K562 (cell line): ENCODE results near the gene CPPED1. TPM values are rescaled to one million over a fixed set of nuclear protein-coding genes. Genes with fewer than 3 reads are reported as not detected.

Source experiments
- ATAC-seq: fragments of 200-7000 bp; cut with Tn5 transposase; 3 replicates; pipeline ENCODE4 v1.9.1; 2020; ENCODE audit warnings: moderate library complexity
- BruUV-seq: library from RNA; stranded (reverse); fragments of 400-500 nt; replicated peaks from 2 replicates; lab custom pipeline; 2021; lab: Mats Ljungman, UMichigan
- CTCF ChIA-PET: fragments of 300-600 bp; formaldehyde crosslinking; extraction: SDS; loops from one replicate; lab custom pipeline; 2021; ENCODE audit warnings: low intra/inter-chr PET ratio; lab: Yijun Ruan, JAX
- POLR2A ChIA-PET: fragments of 300-600, 350-650 bp; sonication (Branson Sonifier 250); formaldehyde crosslinking; extraction: SDS; loops from one replicate; lab custom pipeline; 2021; ENCODE audit warnings: antibody characterized with exemption, inconsistent platforms; lab: Yijun Ruan, JAX
- DNase-seq, 4 experiments: peaks; one replicate each; pipeline versions ENCODE4 v3.0.0 to v3.0.0-alpha.2; 2011 to 2018; ENCODE audit warnings: low spot score in 3 of 4, mixed read lengths in 3 of 4; ENCODE audit errors: extremely low read depth in 1 of 4
- FAIRE-seq: peaks from 2 replicates; lab custom pipeline; 2011; peaks lifted over from hg19 to GRCh38; lab: Jason Lieb, UNC
- H2AFZ ChIP-seq: 2 replicates; pipeline ENCODE4 v1.6.0; 2011; ENCODE audit warnings: low read depth, low read length, control low read depth, inconsistent platforms
- H3K27ac ChIP-seq: fragments of 200-600 bp; 3 replicates; pipeline ENCODE4 v1.8.0; 2011; ENCODE audit warnings: low read depth, mild to moderate bottlenecking, control low read depth, inconsistent platforms, low read length, moderate library complexity, mixed read lengths; ENCODE audit errors: extremely low read depth
- H3K27me3 ChIP-seq, 2 experiments: fragments of 300-600 bp in 1 of 2; 2 replicates in 1 of 2; 3 replicates in 1 of 2; pipeline versions ENCODE4 v1.6.0 to v1.8.0; 2011; ENCODE audit warnings: inconsistent platforms in 2 of 2, low read length in 2 of 2, mild to moderate bottlenecking in 1 of 2, mixed read lengths in 1 of 2, moderate library complexity in 1 of 2; ENCODE audit not compliant: control insufficient read depth in 2 of 2, insufficient read depth in 2 of 2
- H3K36me3 ChIP-seq: fragments of 300-600 bp; 3 replicates; pipeline ENCODE4 v1.8.0; 2011; ENCODE audit warnings: mild to moderate bottlenecking, low read length, inconsistent platforms; ENCODE audit not compliant: control insufficient read depth, insufficient read depth
- H3K4me1 ChIP-seq, 2 experiments: fragments of 200-600 bp in 1 of 2; replicated peaks in 1 of 2; 2 replicates in 1 of 2; 3 replicates in 1 of 2; pipeline versions ENCODE4 v1.5.1 to v1.8.0; 2011; ENCODE audit warnings: inconsistent platforms in 2 of 2, low read length in 2 of 2, mild to moderate bottlenecking in 1 of 2, mixed read lengths in 1 of 2, moderate library complexity in 1 of 2; ENCODE audit not compliant: control insufficient read depth in 2 of 2, insufficient read depth in 2 of 2
- H3K4me2 ChIP-seq: 2 replicates; pipeline ENCODE4 v1.6.1; 2011; ENCODE audit warnings: low read length, control low read depth, inconsistent platforms, mixed read lengths; ENCODE audit not compliant: insufficient read depth
- H3K4me3 ChIP-seq: fragments of 200-600 bp; sonication (generic), shearing (Covaris generic); 2 replicates; pipeline ENCODE4 v1.5.1; 2016; ENCODE audit warnings: control low read depth, inconsistent platforms
- H3K79me2 ChIP-seq: fragments of 200-600 bp; 3 replicates; pipeline ENCODE4 v1.8.0; 2011; ENCODE audit warnings: low read length, inconsistent platforms; ENCODE audit not compliant: control insufficient read depth, insufficient read depth
- H3K9ac ChIP-seq, 2 experiments: 2 replicates each; pipeline versions ENCODE4 v1.6.0 to v1.6.1; 2011; ENCODE audit warnings: low read depth in 2 of 2, low read length in 2 of 2, control low read depth in 1 of 2, inconsistent platforms in 1 of 2, mild to moderate bottlenecking in 1 of 2, mixed read lengths in 1 of 2; ENCODE audit not compliant: insufficient read depth in 1 of 2
- H3K9me1 ChIP-seq: one replicate; pipeline ENCODE4 v1.6.0; 2011; ENCODE audit warnings: inconsistent platforms, mild to moderate bottlenecking, low read length, moderate library complexity; ENCODE audit not compliant: control insufficient read depth, insufficient read depth
- H3K9me3 ChIP-seq: replicated peaks from 2 replicates; pipeline ENCODE4 v1.5.1; 2011; ENCODE audit warnings: low read depth, low read length, inconsistent platforms; ENCODE audit not compliant: control insufficient read depth, insufficient read depth
- H4K20me1 ChIP-seq: replicated peaks from 2 replicates; pipeline ENCODE4 v1.6.1; 2011; ENCODE audit warnings: low read length, inconsistent platforms, mixed read lengths; ENCODE audit not compliant: control insufficient read depth, insufficient read depth
- BCLAF1 ChIP-seq, 2 experiments: fragments of 450-650 bp in 1 of 2; IDR thresholded peaks; 2 replicates each; pipeline ENCODE4 v1.6.1; 2011 to 2017; ENCODE audit warnings: low read depth in 2 of 2, antibody characterized with exemption in 1 of 2, borderline replicate concordance in 1 of 2, low read length in 1 of 2, mild to moderate bottlenecking in 1 of 2, mixed read lengths in 1 of 2; ENCODE audit not compliant: control insufficient read depth in 1 of 2
- HBP1 ChIP-seq: fragments of 450-650 bp; formaldehyde crosslinking; IDR thresholded peaks from 2 replicates; pipeline ENCODE4 v1.4.0; 2022; ENCODE audit warnings: missing genetic modification characterization
- NR2C1 ChIP-seq, 2 experiments: fragments of 450-650 bp; IDR thresholded peaks; 2 replicates each; pipeline ENCODE4 v1.6.1; 2017; ENCODE audit warnings: mild to moderate bottlenecking in 2 of 2, antibody characterized with exemption in 1 of 2, inconsistent platforms in 1 of 2, missing compliant biosample characterization in 1 of 2, missing genetic modification characterization in 1 of 2
- POLR2A ChIP-seq: fragments of 450-650 bp; conservative IDR thresholded peaks from 2 replicates; pipeline ENCODE4 v1.6.1; 2016
- ZNF239 ChIP-seq: fragments of 250-450 bp; sonication (Bioruptor Pico); IDR thresholded peaks from 2 replicates; pipeline ENCODE4 v1.4.0; 2020; ENCODE audit warnings: mild to moderate bottlenecking
- ZNF282 ChIP-seq: sonication (generic); formaldehyde crosslinking; IDR thresholded peaks from 2 replicates; pipeline ENCODE4 v1.8.1; 2023; ENCODE audit warnings: missing genetic modification reagents
- WGBS: fragments of 100-300 bp; shearing (Covaris generic); methylation state at CpG from one replicate; pipeline ENCODE4 v1.1.6; 2016; ENCODE audit warnings: low coverage, mixed read lengths; ENCODE audit not compliant: insufficient coverage; ENCODE audit errors: missing lambda C conversion rate; 5-methylcytosine and 5-hydroxymethylcytosine counted together
- in situ Hi-C: fragments of 300-500 bp; cut with MboI; formaldehyde crosslinking; loops from 4 replicates; pipeline ENCODE4 v1.15.0; 2018; ENCODE audit warnings: inconsistent platforms, mixed read lengths
- intact Hi-C: fragments of 100-400 bp; cut with micrococcal nuclease; formaldehyde crosslinking; loops from 2 replicates; pipeline ENCODE4 v1.14.2; 2022
- polyA plus RNA-seq, 8 experiments: library from polyadenylated mRNA; depleted of rRNA in 4 of 8; stranded (reverse) in 5 of 8; unstranded in 3 of 8; fragments of >200 nt; fragmentation: Nextera tagmentation in 2 of 8; fragmentation: Illumina TruSeq in 1 of 8; extraction: Ambion mirVana in 2 of 8; extraction: Trizol in 1 of 8; gene quantifications; 2 replicates each; pipeline versions ENCODE4 v1.2.1 to v1.2.3, GENCODE V29; 2011 to 2014; ENCODE audit warnings: inconsistent platforms in 1 of 8, missing spikeins in 1 of 8
- total RNA-seq, 7 experiments: library from RNA; depleted of rRNA in 6 of 7; stranded (reverse); fragments of >200 nt in 6 of 7; fragmentation: Illumina TruSeq in 2 of 7; extraction: Trizol in 2 of 7; gene quantifications; 2 replicates each; pipeline versions ENCODE4 v1.2.1 to v1.2.3, GENCODE V29; 2011 to 2021; ENCODE audit warnings: low replicate concordance in 1 of 7
- TF ChIP-seq, protein P1 (sequence below): fragments of 250-450 bp; sonication (Bioruptor Pico); IDR thresholded peaks from 2 replicates; pipeline ENCODE4 v1.4.0; 2020

The CPPED1 gene
- total and polyA plus RNA-seq, 9 of the 15 experiments (the other 6 are each of a cell fraction or from before 2014, with no cell fraction given), result 7.5 to 25.7 (median 16.9) TPM

DNA sequence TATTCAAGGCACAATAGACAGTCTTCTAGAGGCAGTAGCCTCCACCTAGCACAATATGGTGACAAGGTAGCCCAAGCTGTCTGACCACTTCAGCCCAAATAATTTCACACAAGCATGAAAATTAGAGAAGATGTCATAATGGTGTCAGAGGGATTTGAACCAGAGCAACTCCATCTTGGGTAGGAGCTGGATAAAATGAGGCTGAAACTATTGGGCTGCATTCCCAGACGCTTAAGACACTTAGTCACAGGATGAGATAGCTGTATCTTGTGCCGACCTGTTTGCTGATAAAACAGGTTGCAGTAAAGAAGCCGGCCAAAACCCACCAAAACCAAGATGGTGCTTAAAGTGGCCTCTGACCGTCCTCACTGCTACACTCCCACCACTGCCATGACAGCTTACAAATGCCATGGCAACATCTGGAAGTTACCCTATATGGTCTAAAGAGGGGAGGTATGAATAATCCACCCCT, 192.6 kb downstream of the CPPED1 start:
- no peaks in the 10 kb centered on the region for H4K20me1 ChIP-seq
- no peaks in the 10 kb centered on the region for H3K27me3 ChIP-seq
- ATAC-seq (0 out of 3 replicates have a peak, but pooled peaks have one; percentile 27), FAIRE-seq (no peak), DNase-seq (peak in 1 of 4 experiments; percentile 60)
- ChIA-PET POLR2A (interaction anchor here (0.8 kb wide), 1 partner anchor 15 kb away, joined by 3 read pairs; no protein-coding TSS in a partner anchor), CTCF (no interaction called here)
- H3K9me1 ChIP-seq, result no peaks in the 10 kb centered on the region
- H2AFZ ChIP-seq, result no peak overlapping the region
- WGBS, result 1% methylated on average over 4 of the region's 4 CpGs
- no peak overlapping the region for H3K9ac ChIP-seq
- no peak overlapping the region; the same call in none of the 2 replicates for H3K4me2 ChIP-seq
- peaks cover 10 to 53% of the 10 kb centered on the region in 2 experiments; a peak in 4 of 5 replicates for H3K4me1 ChIP-seq
- H3K36me3 ChIP-seq, result no peaks in the 10 kb centered on the region
- no peak overlapping the region for H3K4me3 ChIP-seq
- peak overlapping the region; percentile 19; the same call in 1 of the 3 replicates for H3K27ac ChIP-seq
- BruUV-seq, result no TSS peak
- in situ Hi-C loops, result no loop called here
- intact Hi-C loops, result no loop called here
- H3K79me2 ChIP-seq, result no peaks in the 10 kb centered on the region
- no peaks in the 10 kb centered on the region for H3K9me3 ChIP-seq
- TF ChIP-seq, protein P1, sequence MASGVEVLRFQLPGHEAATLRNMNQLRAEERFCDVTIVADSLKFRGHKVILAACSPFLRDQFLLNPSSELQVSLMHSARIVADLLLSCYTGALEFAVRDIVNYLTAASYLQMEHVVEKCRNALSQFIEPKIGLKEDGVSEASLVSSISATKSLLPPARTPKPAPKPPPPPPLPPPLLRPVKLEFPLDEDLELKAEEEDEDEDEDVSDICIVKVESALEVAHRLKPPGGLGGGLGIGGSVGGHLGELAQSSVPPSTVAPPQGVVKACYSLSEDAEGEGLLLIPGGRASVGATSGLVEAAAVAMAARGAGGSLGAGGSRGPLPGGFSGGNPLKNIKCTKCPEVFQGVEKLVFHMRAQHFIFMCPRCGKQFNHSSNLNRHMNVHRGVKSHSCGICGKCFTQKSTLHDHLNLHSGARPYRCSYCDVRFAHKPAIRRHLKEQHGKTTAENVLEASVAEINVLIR (CRISPR knock-in tag), result peak; percentile 95
- TF ChIP-seq BCLAF1 (IDR thresholded peaks at IDR 0.05; ENCODE audit: borderline replicate concordance in 1 of 2, control insufficient read depth in 1 of 2, low read depth in 2 of 2, low read length in 1 of 2) (no peak), NR2C1 (IDR thresholded peaks at IDR 0.05) (no peak), NR2C1 (tag; IDR thresholded peaks at IDR 0.05) (peak; percentile 96), POLR2A (no peak), HBP1 (CRISPR knock-in tag) (peak; percentile 94), ZNF239 (CRISPR knock-in tag) (peak; percentile 93), ZNF282 (CRISPR knock-in tag) (no peak)
